Right lobe of liver (tissue), 6 donors: ENCODE results near the gene WDR90. TPM values are rescaled to one million over a fixed set of nuclear protein-coding genes. Genes with fewer than 3 reads are reported as not detected.

Experiments
- ATAC-seq, 4 donors: fragments of 200-7000 bp; cut with Tn5 transposase; one replicate each; pipeline ENCODE4 v1.9.1; 2020; ENCODE audit warnings: mild to moderate bottlenecking in 4 of 4, moderate library complexity in 4 of 4
- DNase-seq, 3 donors: peaks; one replicate each; pipeline ENCODE4 v3.0.0-alpha.2; 2020
- H3K27ac ChIP-seq, 3 donors: fragments of 200-600 bp; one replicate each; pipeline ENCODE4 v1.8.0; 2022
- H3K27me3 ChIP-seq, 2 donors: fragments of 200-600 bp; one replicate each; pipeline ENCODE4 v1.8.0; 2022
- H3K36me3 ChIP-seq, 4 donors: fragments of 200-600 bp; sonication (generic) in 1 of 4; one replicate each; pipeline versions ENCODE4 v1.5.1 to v1.8.0; 2017 to 2022; ENCODE audit warnings: control low read depth in 1 of 4
- H3K4me1 ChIP-seq, 4 donors: fragments of 200-600 bp; sonication (generic) in 1 of 4; one replicate each; pipeline versions ENCODE4 v1.5.1 to v1.8.0; 2017 to 2022; ENCODE audit warnings: control low read depth in 1 of 4
- H3K4me3 ChIP-seq, 3 donors: fragments of 200-600 bp; one replicate each; pipeline ENCODE4 v1.8.0; 2022
- H3K9me3 ChIP-seq, 4 donors: fragments of 200-600 bp; sonication (generic) in 1 of 4; one replicate each; pipeline versions ENCODE4 v1.5.1 to v1.8.0; 2017 to 2022; ENCODE audit warnings: control low read depth in 1 of 4
- CTCF ChIP-seq, 4 donors: fragments of 200-600 bp in 3 of 4; fragments of 450-650 bp in 1 of 4; IDR thresholded peaks; one replicate each; pipeline versions ENCODE4 v1.5.1 to v1.8.0; 2016 to 2022; ENCODE audit warnings: antibody characterized with exemption in 4 of 4, mild to moderate bottlenecking in 2 of 4
- POLR2A ChIP-seq: fragments of 450-650 bp; IDR thresholded peaks from one replicate; pipeline ENCODE4 v1.6.1; 2017; ENCODE audit warnings: antibody characterized with exemption, mild to moderate bottlenecking
- WGBS: methylation state at CpG from one replicate; pipeline ENCODE4 v1.1.6; 2018; ENCODE audit warnings: low coverage, low lambda C conversion rate; ENCODE audit not compliant: insufficient coverage; ENCODE audit errors: missing lambda C conversion rate; 5-methylcytosine and 5-hydroxymethylcytosine counted together
- intact Hi-C, 2 donors: fragments of 100-400 bp; cut with DNase I; formaldehyde crosslinking; loops; one replicate each; pipeline versions ENCODE4 v1.11.2 to v1.14.1; 2022
- total RNA-seq, 6 experiments: library from RNA; depleted of rRNA in 2 of 6; stranded (reverse); fragments of >200 nt in 2 of 6; fragmentation: NEBNext Ultra II Directional in 3 of 6; extraction: Animal tissue kit (Norgen Biotek cat#: 25700) in 3 of 6; gene quantifications; one replicate each; pipeline versions ENCODE4 v1.1.0 to v1.2.4, GENCODE V29; 2016 to 2023
- donor health status: DM: no; HTN: yes; CAD: no.
- donor health status: DM: no; HTN: no; CAD: no.
- donor health status: DM: no; HTN: no; CAD: no.
- donor health status: DM: no; HTN: yes; CAD: no.
- donor health status: DM: no; HTN: yes; CAD: no.

The WDR90 gene
- total RNA-seq, 6 experiments from 2014 or later = 7.2 to 18.1 (median 11.8) TPM

- no peak overlapping the region for H3K4me3 ChIP-seq
- intact Hi-C loops = loop anchor here in 1 of 2 donors (5.0 kb wide), 1 partner anchor 75 kb away; no protein-coding TSS in a partner anchor
- no peaks in the 10 kb centered on the region for H3K27me3 ChIP-seq
- H3K27ac ChIP-seq = no peak overlapping the region
- no peak for ATAC-seq
- WGBS = 22% methylated on average over 4 of the region's 14 CpGs
- DNase-seq = no peak
- H3K9me3 ChIP-seq = no peaks in the 10 kb centered on the region
- TF ChIP-seq POLR2A (no peak), CTCF (IDR thresholded peaks at IDR 0.05) (no peak)
- no peaks in the 10 kb centered on the region for H3K36me3 ChIP-seq
- no peaks in the 10 kb centered on the region for H3K4me1 ChIP-seq
Measured at GRCh38 chr16:707062-707538, 57.9 kb downstream of the WDR90 start.

- intact Hi-C loops = loop anchor here in 1 of 2 donors (5.0 kb wide), 1 partner anchor 74 kb away; no protein-coding TSS in a partner anchor
- Histone ChIP-seq H3K4me3 (no peak overlapping the region), H3K27me3 (no peaks in the 10 kb centered on the region), H3K4me1 (no peaks in the 10 kb centered on the region), H3K9me3 (no peaks in the 10 kb centered on the region), H3K36me3 (no peaks in the 10 kb centered on the region), H3K27ac (no peak overlapping the region)
- no peak for ATAC-seq
- no peak for DNase-seq
- TF ChIP-seq CTCF (IDR thresholded peaks at IDR 0.05) (no peak), POLR2A (no peak)
- 38% methylated on average over 2 of the region's 3 CpGs for WGBS
Measured at GRCh38 chr16:708019-708418, 58.9 kb downstream of the WDR90 start.

GRCh38 chr16:708959-709358 is 59.8 kb downstream of the WDR90 start:
- H3K4me3 ChIP-seq = no peak overlapping the region
- H3K9me3 ChIP-seq = no peaks in the 10 kb centered on the region
- ATAC-seq = no peak
- intact Hi-C loops = loop anchor here in 1 of 2 donors (5.0 kb wide), 1 partner anchor 73 kb away; no protein-coding TSS in a partner anchor
- H3K4me1 ChIP-seq = no peaks in the 10 kb centered on the region
- H3K36me3 ChIP-seq = no peaks in the 10 kb centered on the region
- H3K27ac ChIP-seq = no peak overlapping the region
- WGBS = no CpG with 5 or more reads among the region's 4 CpGs
- TF ChIP-seq CTCF (IDR thresholded peaks at IDR 0.05) (no peak), POLR2A (no peak)
- DNase-seq = no peak
- no peaks in the 10 kb centered on the region for H3K27me3 ChIP-seq

- Histone ChIP-seq H3K4me3 (no peak overlapping the region), H3K27ac (no peak overlapping the region), H3K27me3 (no peaks in the 10 kb centered on the region), H3K4me1 (peaks cover 0 to 5% (median 0%) of the 10 kb centered on the region in 4 donors), H3K9me3 (no peaks in the 10 kb centered on the region), H3K36me3 (no peaks in the 10 kb centered on the region)
- intact Hi-C loops = loop anchor here (5.0 kb wide), 3 partner anchors 72 to 342 kb away; partner anchors contain the start of genes CHTF18 (in 1 of the 2) and RPUSD1 (in 1 of the 2)
- no peak for TF ChIP-seq POLR2A
- TF ChIP-seq CTCF (IDR thresholded peaks at IDR 0.05) = no peak
- ATAC-seq = no peak
- WGBS = 19% methylated on average over 10 of the region's 30 CpGs
- no peak for DNase-seq
Measured at GRCh38 chr16:709566-710499, 60.7 kb downstream of the WDR90 start.
